H9 (cell line): Measurements from ENCODE around the gene CD59. TPM values are rescaled to one million over a fixed set of nuclear protein-coding genes. Genes with fewer than 3 reads are reported as not detected.

Experiments used
- DNase-seq: peaks from one replicate; pipeline ENCODE4 v3.0.0-alpha.2; 2017
- H2AFZ ChIP-seq: one replicate; pipeline ENCODE4 v1.6.1; 2013; ENCODE audit warnings: mild to moderate bottlenecking, low read length, control low read depth, moderate library complexity
- H2AK5ac ChIP-seq: 2 replicates; pipeline ENCODE4 v1.6.1; 2013; ENCODE audit warnings: low read length, control low read depth, mixed read lengths; ENCODE audit not compliant: insufficient read length
- H2BK120ac ChIP-seq: one replicate; pipeline ENCODE4 v1.6.1; 2013; ENCODE audit warnings: low read depth, mild to moderate bottlenecking, low read length, control low read depth, inconsistent platforms; ENCODE audit not compliant: poor library complexity, severe bottlenecking
- H2BK12ac ChIP-seq: 2 replicates; pipeline ENCODE4 v1.6.1; 2013; ENCODE audit warnings: low read length, control low read depth, mixed read lengths, low read depth; ENCODE audit not compliant: insufficient read length
- H2BK15ac ChIP-seq: 2 replicates; pipeline ENCODE4 v1.6.1; 2013; ENCODE audit warnings: low read depth, low read length, control low read depth
- H2BK20ac ChIP-seq: one replicate; pipeline ENCODE4 v1.6.1; 2013; ENCODE audit warnings: low read depth, mild to moderate bottlenecking, low read length, control low read depth, inconsistent platforms; ENCODE audit not compliant: poor library complexity, severe bottlenecking
- H2BK5ac ChIP-seq: 2 replicates; pipeline ENCODE4 v1.6.1; 2013; ENCODE audit warnings: low read length, control low read depth, mixed read lengths; ENCODE audit not compliant: insufficient read length
- H3K14ac ChIP-seq: 2 replicates; pipeline ENCODE4 v1.6.1; 2013; ENCODE audit warnings: low read length, control low read depth; ENCODE audit not compliant: insufficient read depth
- H3K18ac ChIP-seq: 2 replicates; pipeline ENCODE4 v1.6.1; 2013; ENCODE audit warnings: low read depth, mild to moderate bottlenecking, mixed read lengths, low read length, control low read depth; ENCODE audit not compliant: insufficient read length
- H3K23ac ChIP-seq: 2 replicates; pipeline ENCODE4 v1.6.1; 2013; ENCODE audit warnings: low read length, control low read depth, mixed read lengths, low read depth; ENCODE audit not compliant: insufficient read length
- H3K23me2 ChIP-seq: 2 replicates; pipeline ENCODE4 v1.6.1; 2013; ENCODE audit warnings: low read depth, mild to moderate bottlenecking, mixed read lengths, low read length, control low read depth; ENCODE audit not compliant: insufficient read length, poor library complexity, severe bottlenecking
- H3K27ac ChIP-seq: 2 replicates; pipeline ENCODE4 v1.5.1; 2013; ENCODE audit warnings: low read length, control low read depth, mixed read lengths, low read depth; ENCODE audit not compliant: insufficient read length
- H3K27me3 ChIP-seq: 2 replicates; pipeline ENCODE4 v1.6.1; 2013; ENCODE audit warnings: low read length, control low read depth, inconsistent platforms; ENCODE audit not compliant: insufficient read depth
- H3K4ac ChIP-seq: 2 replicates; pipeline ENCODE4 v1.6.1; 2013; ENCODE audit warnings: low read depth, mild to moderate bottlenecking, control low read depth, inconsistent platforms, low read length, moderate library complexity
- H3K4me1 ChIP-seq: 2 replicates; pipeline ENCODE4 v1.6.1; 2013; ENCODE audit warnings: low read length, control low read depth, inconsistent platforms; ENCODE audit not compliant: insufficient read depth
- H3K4me2 ChIP-seq: 2 replicates; pipeline ENCODE4 v1.6.1; 2013; ENCODE audit warnings: low read length, control low read depth, mixed read lengths; ENCODE audit not compliant: insufficient read length, insufficient read depth
- H3K56ac ChIP-seq: 2 replicates; pipeline ENCODE4 v1.6.1; 2013; ENCODE audit warnings: low read depth, mild to moderate bottlenecking, mixed read lengths, low read length, control low read depth; ENCODE audit not compliant: insufficient read length
- H3K79me1 ChIP-seq: 2 replicates; pipeline ENCODE4 v1.6.1; 2013; ENCODE audit warnings: low read depth, mild to moderate bottlenecking, moderate library complexity, low read length, control low read depth, inconsistent platforms; ENCODE audit not compliant: insufficient read depth, poor library complexity, severe bottlenecking
- H3K79me2 ChIP-seq: 2 replicates; pipeline ENCODE4 v1.6.1; 2013; ENCODE audit warnings: low read length, control low read depth, inconsistent platforms; ENCODE audit not compliant: insufficient read depth
- H3K9ac ChIP-seq: 2 replicates; pipeline ENCODE4 v1.6.1; 2013; ENCODE audit warnings: low read length, control low read depth, mixed read lengths; ENCODE audit not compliant: insufficient read length; ENCODE audit errors: extremely low read depth
- H3K9me3 ChIP-seq: one replicate; pipeline ENCODE4 v1.6.1; 2013; ENCODE audit warnings: low read depth, low read length, inconsistent platforms; ENCODE audit not compliant: control insufficient read depth
- H3T11ph ChIP-seq: one replicate; pipeline ENCODE4 v1.6.1; 2013; ENCODE audit warnings: mild to moderate bottlenecking, low read length, control low read depth, inconsistent platforms
- H4K20me1 ChIP-seq: one replicate; pipeline ENCODE4 v1.6.1; 2013; ENCODE audit not compliant: control insufficient read depth, insufficient read length, insufficient read depth
- H4K5ac ChIP-seq: 2 replicates; pipeline ENCODE4 v1.6.1; 2013; ENCODE audit warnings: low read depth, mild to moderate bottlenecking, mixed read lengths, low read length, control low read depth; ENCODE audit not compliant: insufficient read length
- H4K8ac ChIP-seq: replicated peaks from 2 replicates; pipeline ENCODE4 v1.6.1; 2013; ENCODE audit warnings: low read length, control low read depth, mixed read lengths, low read depth; ENCODE audit not compliant: insufficient read length
- H4K91ac ChIP-seq: 2 replicates; pipeline ENCODE4 v1.6.1; 2013; ENCODE audit warnings: low read depth, mild to moderate bottlenecking, moderate library complexity, mixed read lengths, low read length, control low read depth; ENCODE audit not compliant: insufficient read length
- H3K27ac Mint-ChIP-seq, 3 experiments: 2 replicates in 2 of 3; 3 replicates in 1 of 3; pipeline ENCODE4 v1.8.0; 2020 to 2021; ENCODE audit warnings: mixed read lengths in 3 of 3, mild to moderate bottlenecking in 1 of 3, moderate library complexity in 1 of 3
- H3K27me3 Mint-ChIP-seq: 2 replicates; pipeline ENCODE4 v1.8.0; 2021; ENCODE audit warnings: low read depth, mild to moderate bottlenecking, moderate library complexity, mixed read lengths
- H3K36me3 Mint-ChIP-seq, 3 experiments: 2 replicates in 2 of 3; 3 replicates in 1 of 3; pipeline ENCODE4 v1.8.0; 2020 to 2021; ENCODE audit warnings: low read depth in 3 of 3, mixed read lengths in 3 of 3; ENCODE audit not compliant: insufficient read depth in 1 of 3
- H3K4me1 Mint-ChIP-seq, 2 experiments: 2 replicates each; pipeline ENCODE4 v1.8.0; 2020; ENCODE audit warnings: mixed read lengths in 2 of 2
- H3K4me3 Mint-ChIP-seq, 2 experiments: 2 replicates in 1 of 2; 3 replicates in 1 of 2; pipeline ENCODE4 v1.8.0; 2020 to 2021; ENCODE audit warnings: mild to moderate bottlenecking in 2 of 2, mixed read lengths in 2 of 2, moderate library complexity in 1 of 2
- H3K9me3 Mint-ChIP-seq, 2 experiments: 2 replicates in 1 of 2; 3 replicates in 1 of 2; pipeline ENCODE4 v1.8.0; 2020; ENCODE audit warnings: mild to moderate bottlenecking in 2 of 2, mixed read lengths in 2 of 2, moderate library complexity in 1 of 2
- WGBS: extraction: QIAGEN DNeasy Blood & Tissue Kit; methylation state at CpG from one replicate; pipeline ENCODE4 v1.1.7; 2013; ENCODE audit warnings: missing lambda C conversion rate, low lambda C conversion rate, mixed read lengths; ENCODE audit not compliant: insufficient read length; ENCODE audit errors: extremely low coverage; 5-methylcytosine and 5-hydroxymethylcytosine counted together
- total RNA-seq: library from RNA; stranded (reverse); gene quantifications from 2 replicates; pipeline ENCODE4 v1.2.1, GENCODE V29; 2021
- TF ChIP-seq, protein P1 (sequence below): fragments of 200-600 bp; sonication (generic); conservative IDR thresholded peaks from 3 replicates; pipeline ENCODE4 v1.8.0; 2021; ENCODE audit warnings: antibody characterized with exemption, mild to moderate bottlenecking

The CD59 gene
- total RNA-seq, 1 experiment from 2014 or later: 91.5 TPM

DNA sequence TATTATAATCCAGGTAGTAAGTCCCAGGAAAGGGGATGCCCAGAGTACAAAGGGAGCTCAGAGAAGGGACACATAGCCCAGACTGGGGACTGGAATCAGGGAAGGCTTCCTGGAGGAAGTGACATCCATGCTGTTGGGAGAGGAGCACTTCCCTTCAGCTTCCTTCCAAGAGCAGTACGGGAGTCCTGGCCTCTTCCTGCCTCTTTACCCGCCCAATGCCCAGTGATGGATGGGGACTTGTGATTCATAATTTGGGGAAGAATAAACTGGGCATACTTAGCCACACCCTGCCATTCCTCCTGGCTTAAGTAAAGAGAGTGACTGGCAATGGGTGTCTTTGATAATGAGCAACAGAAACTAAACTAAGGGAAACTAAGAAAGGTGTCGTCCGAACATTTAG is 47.1 kb downstream of the CD59 start:
- H3K4ac ChIP-seq: no peak overlapping the region
- TF ChIP-seq, protein P1, sequence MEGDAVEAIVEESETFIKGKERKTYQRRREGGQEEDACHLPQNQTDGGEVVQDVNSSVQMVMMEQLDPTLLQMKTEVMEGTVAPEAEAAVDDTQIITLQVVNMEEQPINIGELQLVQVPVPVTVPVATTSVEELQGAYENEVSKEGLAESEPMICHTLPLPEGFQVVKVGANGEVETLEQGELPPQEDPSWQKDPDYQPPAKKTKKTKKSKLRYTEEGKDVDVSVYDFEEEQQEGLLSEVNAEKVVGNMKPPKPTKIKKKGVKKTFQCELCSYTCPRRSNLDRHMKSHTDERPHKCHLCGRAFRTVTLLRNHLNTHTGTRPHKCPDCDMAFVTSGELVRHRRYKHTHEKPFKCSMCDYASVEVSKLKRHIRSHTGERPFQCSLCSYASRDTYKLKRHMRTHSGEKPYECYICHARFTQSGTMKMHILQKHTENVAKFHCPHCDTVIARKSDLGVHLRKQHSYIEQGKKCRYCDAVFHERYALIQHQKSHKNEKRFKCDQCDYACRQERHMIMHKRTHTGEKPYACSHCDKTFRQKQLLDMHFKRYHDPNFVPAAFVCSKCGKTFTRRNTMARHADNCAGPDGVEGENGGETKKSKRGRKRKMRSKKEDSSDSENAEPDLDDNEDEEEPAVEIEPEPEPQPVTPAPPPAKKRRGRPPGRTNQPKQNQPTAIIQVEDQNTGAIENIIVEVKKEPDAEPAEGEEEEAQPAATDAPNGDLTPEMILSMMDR: no peak
- no peak overlapping the region for H3K27ac ChIP-seq
- DNase-seq: no peak
- H3K4me1 ChIP-seq: peaks cover 10% of the 10 kb centered on the region; the same call in 1 of the 2 replicates
- no peak overlapping the region for H2AFZ ChIP-seq
- no peak overlapping the region for H2BK12ac ChIP-seq
- H3K4me3 Mint-ChIP-seq: no peak overlapping the region
- H2BK5ac ChIP-seq: no peak overlapping the region
- H3K4me1 Mint-ChIP-seq: peaks cover 34 to 41% of the 10 kb centered on the region in 2 experiments
- no peak overlapping the region for H3K14ac ChIP-seq
- H3K18ac ChIP-seq: no peak overlapping the region
- H2AK5ac ChIP-seq: no peak overlapping the region
- no peak overlapping the region for H3K27ac Mint-ChIP-seq
- no peaks in the 10 kb centered on the region for H3K27me3 ChIP-seq
- no peaks in the 10 kb centered on the region for H3K79me2 ChIP-seq
- H3K79me1 ChIP-seq: no peaks in the 10 kb centered on the region
- no peaks in the 10 kb centered on the region for H3K9me3 Mint-ChIP-seq
- no peaks in the 10 kb centered on the region for H3K9me3 ChIP-seq
- no peak overlapping the region for H2BK15ac ChIP-seq
- no peak overlapping the region for H2BK20ac ChIP-seq
- no peaks in the 10 kb centered on the region for H3K36me3 Mint-ChIP-seq
- H3K4me2 ChIP-seq: no peak overlapping the region
- H3K23ac ChIP-seq: no peak overlapping the region
- no peak overlapping the region for H4K91ac ChIP-seq
- WGBS: no CpG with 5 or more reads among the region's 4 CpGs
- no peaks in the 10 kb centered on the region for H4K20me1 ChIP-seq
- H3K23me2 ChIP-seq: no peaks in the 10 kb centered on the region
- no peak overlapping the region for H3T11ph ChIP-seq
- H4K8ac ChIP-seq: no peak overlapping the region
- H2BK120ac ChIP-seq: no peak overlapping the region
- H3K27me3 Mint-ChIP-seq: no peaks in the 10 kb centered on the region
- H4K5ac ChIP-seq: no peak overlapping the region
- H3K56ac ChIP-seq: no peak overlapping the region
- no peak overlapping the region for H3K9ac ChIP-seq
